Globus pallidus (tissue), 1 donor: ENCODE measurements around the gene EDN2.
A peak's percentile ranks its signal among the peaks of the same experiment; 100 is the strongest.

ENCODE experiments used
- DNase-seq: peaks from one replicate; pipeline ENCODE4 v3.0.0-alpha.2; 2015; ENCODE audit warnings: low spot score

Gene EDN2

GRCh38 chr1:41464885-41465284 lies 19.6 kb downstream of the EDN2 start:
- DNase-seq = no peak

- no peak for DNase-seq
Observed at GRCh38 chr1:41463516-41463915, 21.0 kb downstream of the EDN2 start.

GRCh38 chr1:41462680-41463004 lies 21.8 kb downstream of the EDN2 start:
- no peak for DNase-seq

GRCh38 chr1:41461790-41462679 lies 22.4 kb downstream of the EDN2 start:
- no peak for DNase-seq

GRCh38 chr1:41456847-41457540 lies 27.5 kb downstream of the EDN2 start:
- no peak for DNase-seq

- DNase-seq = peak; percentile 46
Observed at GRCh38 chr1:41455479-41456332, 28.8 kb downstream of the EDN2 start.

- DNase-seq = peak; percentile 94
Observed at GRCh38 chr1:41454406-41454805, 30.1 kb downstream of the EDN2 start.

GRCh38 chr1:41452704-41453290 lies 31.7 kb downstream of the EDN2 start:
- no peak for DNase-seq

GRCh38 chr1:41450747-41451285 lies 33.7 kb downstream of the EDN2 start:
- DNase-seq = no peak

GRCh38 chr1:41449326-41449921 lies 35.1 kb downstream of the EDN2 start:
- DNase-seq = no peak

GRCh38 chr1:41448821-41449220 lies 35.7 kb downstream of the EDN2 start:
- no peak for DNase-seq

GRCh38 chr1:41447995-41448770 lies 36.3 kb downstream of the EDN2 start:
- no peak for DNase-seq

GRCh38 chr1:41446851-41447610 lies 37.5 kb downstream of the EDN2 start:
- no peak for DNase-seq

GRCh38 chr1:41444785-41445184 lies 39.7 kb downstream of the EDN2 start:
- DNase-seq = no peak

- DNase-seq = no peak
Observed at GRCh38 chr1:41444246-41444645, 40.2 kb downstream of the EDN2 start.

GRCh38 chr1:41442697-41443251 lies 41.7 kb downstream of the EDN2 start:
- no peak for DNase-seq

GRCh38 chr1:41440321-41441085 lies 44.0 kb downstream of the EDN2 start:
- DNase-seq = no peak

- DNase-seq = no peak
Observed at GRCh38 chr1:41439234-41439633, 45.2 kb downstream of the EDN2 start.

- DNase-seq = no peak
Observed at GRCh38 chr1:41438711-41439110, 45.8 kb downstream of the EDN2 start.
